ENCODE measurements around the gene OSBPL2.

DNA sequence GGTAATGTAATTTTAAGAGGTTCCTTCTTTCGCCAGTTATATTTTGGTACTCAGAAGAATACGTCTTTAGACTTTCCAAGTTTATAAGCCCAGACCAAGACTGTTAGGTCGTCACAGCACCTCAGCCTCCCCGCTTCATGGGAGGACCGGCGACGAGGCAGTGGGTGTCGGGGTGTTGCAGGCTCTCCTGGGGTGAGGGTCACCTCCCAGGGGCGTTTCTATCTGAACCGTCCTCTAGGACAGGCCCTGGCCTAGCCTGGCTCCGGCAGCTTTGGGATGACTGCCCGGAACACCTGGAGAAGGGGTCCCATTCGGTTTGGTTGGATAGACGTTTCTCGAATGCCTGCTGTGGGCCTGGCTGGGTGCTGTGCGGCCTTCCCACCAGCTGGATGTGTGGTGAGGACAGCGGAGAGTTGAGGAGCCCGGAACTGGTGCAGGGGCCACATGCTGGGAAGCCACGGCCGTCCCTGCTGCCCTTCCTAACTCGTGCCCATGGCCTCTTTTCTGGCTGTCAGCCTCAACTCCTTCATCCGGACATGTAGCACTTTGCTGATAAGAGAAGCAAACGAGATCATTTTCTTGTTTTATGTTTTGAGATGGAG is 1.1 kb downstream of the OSBPL2 start:
- TF ChIP-seq, protein P1, sequence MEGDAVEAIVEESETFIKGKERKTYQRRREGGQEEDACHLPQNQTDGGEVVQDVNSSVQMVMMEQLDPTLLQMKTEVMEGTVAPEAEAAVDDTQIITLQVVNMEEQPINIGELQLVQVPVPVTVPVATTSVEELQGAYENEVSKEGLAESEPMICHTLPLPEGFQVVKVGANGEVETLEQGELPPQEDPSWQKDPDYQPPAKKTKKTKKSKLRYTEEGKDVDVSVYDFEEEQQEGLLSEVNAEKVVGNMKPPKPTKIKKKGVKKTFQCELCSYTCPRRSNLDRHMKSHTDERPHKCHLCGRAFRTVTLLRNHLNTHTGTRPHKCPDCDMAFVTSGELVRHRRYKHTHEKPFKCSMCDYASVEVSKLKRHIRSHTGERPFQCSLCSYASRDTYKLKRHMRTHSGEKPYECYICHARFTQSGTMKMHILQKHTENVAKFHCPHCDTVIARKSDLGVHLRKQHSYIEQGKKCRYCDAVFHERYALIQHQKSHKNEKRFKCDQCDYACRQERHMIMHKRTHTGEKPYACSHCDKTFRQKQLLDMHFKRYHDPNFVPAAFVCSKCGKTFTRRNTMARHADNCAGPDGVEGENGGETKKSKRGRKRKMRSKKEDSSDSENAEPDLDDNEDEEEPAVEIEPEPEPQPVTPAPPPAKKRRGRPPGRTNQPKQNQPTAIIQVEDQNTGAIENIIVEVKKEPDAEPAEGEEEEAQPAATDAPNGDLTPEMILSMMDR (IDR thresholded peaks at IDR 0.05) = no peak
- TF ChIP-seq EP300 (IDR thresholded peaks at IDR 0.05) = no peak
- TF ChIP-seq POLR2AphosphoS5 (IDR thresholded peaks at IDR 0.05) = no peak
